Panc1 (cell line): Measurements from ENCODE around the gene CKAP2L.

Experiments
- CTCF ChIP-seq: fragments of 450-650 bp; IDR thresholded peaks from 2 replicates; pipeline ENCODE4 v1.5.1; 2017; ENCODE audit warnings: mild to moderate bottlenecking
- POLR2AphosphoS5 ChIP-seq: IDR thresholded peaks from 2 replicates; pipeline ENCODE4 v1.6.1; 2012; ENCODE audit warnings: mild to moderate bottlenecking, low read depth, low read length, moderate library complexity
- REST ChIP-seq, 2 experiments: IDR thresholded peaks; 2 replicates each; pipeline ENCODE4 v1.6.1; 2011 to 2012; ENCODE audit warnings: low read depth in 2 of 2, control low read depth in 1 of 2, low read length in 1 of 2, mild to moderate bottlenecking in 1 of 2, moderate library complexity in 1 of 2; ENCODE audit not compliant: insufficient read depth in 1 of 2

GRCh38 chr2:112731479-112731878, 32.9 kb downstream of the CKAP2L start:
- TF ChIP-seq CTCF (no peak), POLR2AphosphoS5 (no peak), REST (IDR thresholded peaks at IDR 0.05; ENCODE audit: insufficient read depth in 1 of 2, low read depth in 2 of 2, low read length in 1 of 2) (no peak)
